Calu3 (cell line): ENCODE data around the gene SH3RF3. TPM values are rescaled to one million over a fixed set of nuclear protein-coding genes. Genes with fewer than 3 reads are reported as not detected.

Source experiments
- BruUV-seq: library from RNA; stranded (reverse); fragments of 400-500 nt; replicated peaks from 2 replicates; lab custom pipeline; 2021; lab: Mats Ljungman, UMichigan
- CTCF ChIA-PET: fragments of 300-600 bp; sonication (Branson Sonifier 250); formaldehyde crosslinking; loops from one replicate; lab custom pipeline; 2022; ENCODE audit warnings: antibody characterized with exemption; lab: Charles Lee
- DNase-seq: peaks from one replicate; pipeline ENCODE4 v3.0.0; 2022
- H3K27ac Mint-ChIP-seq: one replicate; pipeline ENCODE4 v1.8.0; 2022; ENCODE audit warnings: mixed read lengths; ENCODE audit not compliant: unreplicated experiment
- H3K27me3 Mint-ChIP-seq: one replicate; pipeline ENCODE4 v1.8.0; 2022; ENCODE audit warnings: mixed read lengths; ENCODE audit not compliant: unreplicated experiment
- H3K36me3 Mint-ChIP-seq: one replicate; pipeline ENCODE4 v1.8.0; 2022; ENCODE audit warnings: mild to moderate bottlenecking, moderate library complexity, mixed read lengths; ENCODE audit not compliant: insufficient read depth, unreplicated experiment
- H3K4me1 Mint-ChIP-seq: one replicate; pipeline ENCODE4 v1.8.0; 2022; ENCODE audit warnings: mild to moderate bottlenecking, low read depth, mixed read lengths; ENCODE audit not compliant: unreplicated experiment
- H3K4me3 Mint-ChIP-seq: one replicate; pipeline ENCODE4 v1.8.0; 2022; ENCODE audit warnings: mild to moderate bottlenecking, low read depth, moderate library complexity, mixed read lengths; ENCODE audit not compliant: unreplicated experiment
- H3K9me3 Mint-ChIP-seq: one replicate; pipeline ENCODE4 v1.8.0; 2022; ENCODE audit warnings: low read depth, mixed read lengths; ENCODE audit not compliant: unreplicated experiment
- intact Hi-C: fragments of 100-400 bp; cut with micrococcal nuclease; formaldehyde crosslinking; loops from one replicate; pipeline ENCODE4 v1.10.0; 2022; ENCODE audit not compliant: unreplicated experiment
- total RNA-seq: library from RNA; stranded (reverse); gene quantifications from 2 replicates; pipeline ENCODE4 v1.2.3, GENCODE V29; 2022
- TF ChIP-seq, protein P1 (sequence below): fragments of 200-600 bp; IDR thresholded peaks from one replicate; pipeline ENCODE4 v1.8.0; 2022; ENCODE audit warnings: antibody characterized with exemption; ENCODE audit not compliant: unreplicated experiment

SH3RF3 gene
- total RNA-seq, 1 experiment from 2014 or later, result 0.17 TPM

DNA sequence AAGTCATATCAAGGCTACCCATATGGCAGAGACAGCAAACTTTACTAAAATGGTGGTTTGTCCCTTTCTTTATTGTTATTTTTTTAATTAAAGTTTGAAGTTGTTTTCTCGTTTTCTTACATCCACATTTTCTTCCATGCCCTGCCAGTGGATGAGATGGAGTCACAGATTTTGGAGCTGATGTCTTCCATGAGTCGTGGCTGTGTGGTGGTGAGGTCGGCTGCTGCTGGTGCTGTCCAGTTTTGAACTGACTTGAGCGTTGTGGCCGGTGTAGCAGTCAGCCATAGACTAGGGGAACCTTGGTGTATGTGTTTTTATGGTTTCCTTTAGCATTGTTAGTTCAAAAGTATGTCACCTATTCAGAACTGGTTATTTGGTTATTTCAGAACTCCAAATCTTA, 182.8 kb downstream of the SH3RF3 start:
- CTCF ChIA-PET, result no interaction called here
- no peak for DNase-seq
- Mint-ChIP-seq H3K4me3 (no peak overlapping the region), H3K9me3 (no peaks in the 10 kb centered on the region), H3K4me1 (no peaks in the 10 kb centered on the region), H3K27ac (no peak overlapping the region), H3K36me3 (no peaks in the 10 kb centered on the region), H3K27me3 (peaks cover 50% of the 10 kb centered on the region)
- BruUV-seq, result no TSS peak
- TF ChIP-seq, protein P1, sequence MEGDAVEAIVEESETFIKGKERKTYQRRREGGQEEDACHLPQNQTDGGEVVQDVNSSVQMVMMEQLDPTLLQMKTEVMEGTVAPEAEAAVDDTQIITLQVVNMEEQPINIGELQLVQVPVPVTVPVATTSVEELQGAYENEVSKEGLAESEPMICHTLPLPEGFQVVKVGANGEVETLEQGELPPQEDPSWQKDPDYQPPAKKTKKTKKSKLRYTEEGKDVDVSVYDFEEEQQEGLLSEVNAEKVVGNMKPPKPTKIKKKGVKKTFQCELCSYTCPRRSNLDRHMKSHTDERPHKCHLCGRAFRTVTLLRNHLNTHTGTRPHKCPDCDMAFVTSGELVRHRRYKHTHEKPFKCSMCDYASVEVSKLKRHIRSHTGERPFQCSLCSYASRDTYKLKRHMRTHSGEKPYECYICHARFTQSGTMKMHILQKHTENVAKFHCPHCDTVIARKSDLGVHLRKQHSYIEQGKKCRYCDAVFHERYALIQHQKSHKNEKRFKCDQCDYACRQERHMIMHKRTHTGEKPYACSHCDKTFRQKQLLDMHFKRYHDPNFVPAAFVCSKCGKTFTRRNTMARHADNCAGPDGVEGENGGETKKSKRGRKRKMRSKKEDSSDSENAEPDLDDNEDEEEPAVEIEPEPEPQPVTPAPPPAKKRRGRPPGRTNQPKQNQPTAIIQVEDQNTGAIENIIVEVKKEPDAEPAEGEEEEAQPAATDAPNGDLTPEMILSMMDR, result no peak
- intact Hi-C loops, result no loop called here

DNA sequence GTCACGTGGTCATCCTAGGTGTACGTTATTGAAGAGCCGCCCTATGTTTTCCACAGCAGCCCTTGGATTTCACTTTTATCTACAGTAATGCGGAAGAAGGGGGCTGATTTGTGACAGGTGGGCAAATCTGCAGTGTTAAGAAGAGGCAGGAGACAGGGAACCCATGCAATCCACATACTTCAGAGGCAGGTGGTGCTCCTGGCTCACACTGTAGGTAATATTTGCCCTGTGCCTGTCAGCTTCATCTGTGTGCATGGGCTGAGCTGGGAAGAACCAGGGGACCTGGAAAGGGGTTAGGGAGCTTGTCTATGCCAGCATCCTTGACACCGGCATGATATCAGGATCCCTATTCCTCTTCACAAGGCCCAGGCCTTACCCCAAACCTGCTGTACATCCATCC, 183.9 kb downstream of the SH3RF3 start:
- Mint-ChIP-seq H3K9me3 (no peaks in the 10 kb centered on the region), H3K4me1 (no peaks in the 10 kb centered on the region), H3K27ac (no peak overlapping the region), H3K36me3 (no peaks in the 10 kb centered on the region), H3K27me3 (peaks cover 62% of the 10 kb centered on the region), H3K4me3 (no peak overlapping the region)
- intact Hi-C loops, result no loop called here
- CTCF ChIA-PET, result no interaction called here
- no peak for DNase-seq
- TF ChIP-seq, protein P1, result no peak
- no TSS peak for BruUV-seq

DNA sequence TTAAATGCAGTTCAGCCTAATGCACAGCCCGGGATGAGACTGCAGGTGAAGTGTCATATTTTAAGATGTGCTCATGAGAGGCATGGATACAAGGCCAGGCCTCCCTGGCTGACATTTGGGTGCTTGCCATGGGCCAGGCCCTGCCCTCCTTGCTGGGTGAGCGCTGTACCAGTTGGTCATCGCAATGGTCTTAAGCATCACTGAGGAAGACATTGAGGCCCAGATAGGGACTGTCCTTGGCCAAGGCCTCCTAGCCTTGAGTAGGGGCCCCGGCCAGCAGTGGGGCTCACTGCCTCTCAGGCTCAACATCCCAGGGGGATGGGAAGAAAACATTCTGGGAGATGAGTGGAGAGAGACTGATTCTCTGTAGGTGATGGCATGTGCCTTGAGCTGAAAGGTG, 184.3 kb downstream of the SH3RF3 start:
- CTCF ChIA-PET, result no interaction called here
- no TSS peak for BruUV-seq
- Mint-ChIP-seq H3K4me3 (no peak overlapping the region), H3K9me3 (no peaks in the 10 kb centered on the region), H3K36me3 (no peaks in the 10 kb centered on the region), H3K27ac (no peak overlapping the region), H3K4me1 (no peaks in the 10 kb centered on the region), H3K27me3 (peaks cover 66% of the 10 kb centered on the region)
- no peak for DNase-seq
- TF ChIP-seq, protein P1, result no peak
- intact Hi-C loops, result no loop called here

DNA sequence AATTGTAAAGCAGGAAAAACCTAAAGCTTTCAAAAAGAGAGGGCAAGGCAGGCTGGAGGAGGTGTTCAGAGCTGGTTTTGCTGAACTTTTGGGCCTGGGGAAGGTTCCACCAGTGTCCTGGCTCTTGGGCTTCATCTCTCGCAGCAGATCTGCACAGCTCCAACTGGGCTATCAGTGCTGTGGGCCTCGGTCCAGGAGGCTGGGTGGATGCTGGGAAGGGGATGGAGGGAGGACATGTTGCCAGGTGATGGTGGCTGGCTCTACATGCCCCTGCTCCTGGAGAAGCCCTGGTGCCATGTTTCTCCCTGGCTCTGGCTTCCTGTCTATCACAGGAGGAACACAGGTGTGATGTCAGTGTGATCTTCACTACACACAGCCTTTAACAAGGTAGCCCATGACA, 187.1 kb downstream of the SH3RF3 start:
- BruUV-seq, result no TSS peak
- no peak overlapping the region for H3K27ac Mint-ChIP-seq
- DNase-seq, result no peak
- no peak overlapping the region for H3K4me3 Mint-ChIP-seq
- no peaks in the 10 kb centered on the region for H3K36me3 Mint-ChIP-seq
- TF ChIP-seq, protein P1, result no peak
- H3K27me3 Mint-ChIP-seq, result peaks cover 94% of the 10 kb centered on the region
- no peaks in the 10 kb centered on the region for H3K4me1 Mint-ChIP-seq
- CTCF ChIA-PET, result no interaction called here
- intact Hi-C loops, result no loop called here
- H3K9me3 Mint-ChIP-seq, result no peaks in the 10 kb centered on the region
